Prostate gland (tissue), 2 donors: ENCODE results near the gene TMEM220.
"Not testable (repeated sequence)": the region's sequence is repeated elsewhere in the genome, so short reads cannot be mapped to it uniquely, and the experiment has no call there.

ENCODE experiments used
- POLR2A ChIP-seq: fragments of 450-650 bp; IDR thresholded peaks from one replicate; pipeline ENCODE4 v1.6.1; 2016; ENCODE audit warnings: antibody characterized with exemption, mild to moderate bottlenecking
- POLR2AphosphoS5 ChIP-seq: sonication (generic); formaldehyde crosslinking; IDR thresholded peaks from one replicate; pipeline ENCODE4 v1.6.1; 2017; ENCODE audit warnings: antibody characterized with exemption
- TF ChIP-seq, protein P1 (sequence below), 4 experiments: fragments of 200-600 bp in 2 of 4; fragments of 450-650 bp in 2 of 4; sonication (generic) in 2 of 4; IDR thresholded peaks; 1 replicate in 3 of 4; 2 replicates in 1 of 4; pipeline ENCODE4 v1.5.1; 2016 to 2019; ENCODE audit warnings: antibody characterized with exemption in 4 of 4, mild to moderate bottlenecking in 2 of 4, moderate library complexity in 2 of 4

DNA sequence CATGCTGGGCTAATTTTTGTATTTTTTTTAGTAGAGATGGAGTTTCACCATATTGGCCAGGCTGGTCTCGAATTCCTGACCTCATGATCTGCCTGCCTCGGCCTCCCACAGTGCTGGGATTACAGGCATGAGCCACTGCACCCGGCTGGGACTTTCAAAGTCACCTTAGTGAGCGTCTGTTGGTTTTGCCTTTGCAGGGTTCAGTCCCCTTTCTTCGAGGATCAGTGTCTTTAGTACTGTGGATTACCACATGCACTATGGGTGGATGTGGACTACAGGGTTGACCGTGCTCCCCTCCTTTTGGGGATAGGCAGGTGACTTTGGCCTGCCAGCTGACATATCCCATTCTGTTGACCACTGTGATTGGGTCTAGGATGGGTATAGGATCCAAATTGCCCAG lies 2.3 kb upstream of the TMEM220 start:
- TF ChIP-seq, protein P1, sequence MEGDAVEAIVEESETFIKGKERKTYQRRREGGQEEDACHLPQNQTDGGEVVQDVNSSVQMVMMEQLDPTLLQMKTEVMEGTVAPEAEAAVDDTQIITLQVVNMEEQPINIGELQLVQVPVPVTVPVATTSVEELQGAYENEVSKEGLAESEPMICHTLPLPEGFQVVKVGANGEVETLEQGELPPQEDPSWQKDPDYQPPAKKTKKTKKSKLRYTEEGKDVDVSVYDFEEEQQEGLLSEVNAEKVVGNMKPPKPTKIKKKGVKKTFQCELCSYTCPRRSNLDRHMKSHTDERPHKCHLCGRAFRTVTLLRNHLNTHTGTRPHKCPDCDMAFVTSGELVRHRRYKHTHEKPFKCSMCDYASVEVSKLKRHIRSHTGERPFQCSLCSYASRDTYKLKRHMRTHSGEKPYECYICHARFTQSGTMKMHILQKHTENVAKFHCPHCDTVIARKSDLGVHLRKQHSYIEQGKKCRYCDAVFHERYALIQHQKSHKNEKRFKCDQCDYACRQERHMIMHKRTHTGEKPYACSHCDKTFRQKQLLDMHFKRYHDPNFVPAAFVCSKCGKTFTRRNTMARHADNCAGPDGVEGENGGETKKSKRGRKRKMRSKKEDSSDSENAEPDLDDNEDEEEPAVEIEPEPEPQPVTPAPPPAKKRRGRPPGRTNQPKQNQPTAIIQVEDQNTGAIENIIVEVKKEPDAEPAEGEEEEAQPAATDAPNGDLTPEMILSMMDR (IDR thresholded peaks at IDR 0.05): not testable (repeated sequence)
- not testable (repeated sequence) for TF ChIP-seq POLR2AphosphoS5, POLR2A
